HG03103 (cell line): Measurements from ENCODE around the gene AXIN2.

Source experiments
- ATAC-seq: cut with Tn5 transposase; IDR thresholded peaks from one replicate; pipeline ENCODE4 v1.9.1; 2021; ENCODE audit warnings: low read depth; ENCODE audit not compliant: unreplicated experiment

AXIN2 gene

GRCh38 chr17:65561452-65562205, at the start of gene AXIN2:
TSS of gene AXIN2 (minus strand) at chr17:65561648. CDS start at chr17:65558620, 3,028 bp downstream.
- ATAC-seq, result peak; percentile 72

- no peak for ATAC-seq
Measured at GRCh38 chr17:65609749-65610148, 48.3 kb upstream of the AXIN2 start.

- ATAC-seq, result no peak
Measured at GRCh38 chr17:65609286-65609685, 47.8 kb upstream of the AXIN2 start.

GRCh38 chr17:65604070-65604469, 42.6 kb upstream of the AXIN2 start:
- no peak for ATAC-seq

GRCh38 chr17:65601881-65602280, 40.4 kb upstream of the AXIN2 start:
- ATAC-seq, result no peak

- ATAC-seq, result no peak
Measured at GRCh38 chr17:65601145-65601544, 39.7 kb upstream of the AXIN2 start.

GRCh38 chr17:65600518-65600917, 39.1 kb upstream of the AXIN2 start:
- ATAC-seq, result no peak

GRCh38 chr17:65599650-65600049, 38.2 kb upstream of the AXIN2 start:
- ATAC-seq, result no peak

- ATAC-seq, result no peak
Measured at GRCh38 chr17:65598746-65599145, 37.3 kb upstream of the AXIN2 start.

- ATAC-seq, result no peak
Measured at GRCh38 chr17:65595071-65595656, 33.7 kb upstream of the AXIN2 start.

- no peak for ATAC-seq
Measured at GRCh38 chr17:65593855-65594845, 32.7 kb upstream of the AXIN2 start.

- ATAC-seq, result no peak
Measured at GRCh38 chr17:65593092-65593854, 31.8 kb upstream of the AXIN2 start.

GRCh38 chr17:65592125-65592965, 30.9 kb upstream of the AXIN2 start:
- ATAC-seq, result no peak

GRCh38 chr17:65589321-65589720, 27.9 kb upstream of the AXIN2 start:
- no peak for ATAC-seq

- no peak for ATAC-seq
Measured at GRCh38 chr17:65588181-65588808, 26.8 kb upstream of the AXIN2 start.

- ATAC-seq, result no peak
Measured at GRCh38 chr17:65587534-65588180, 26.2 kb upstream of the AXIN2 start.

GRCh38 chr17:65586899-65587298, 25.5 kb upstream of the AXIN2 start:
- no peak for ATAC-seq
